ENCODE measurements around the gene CNTNAP5.

The CNTNAP5 gene

GRCh38 chr2:124165698-124166097 lies 140.6 kb downstream of the CNTNAP5 start:
- H3K27ac ChIP-seq: no peak overlapping the region
- TF ChIP-seq CTCF (IDR thresholded peaks at IDR 0.05) (no peak), ZFX (IDR thresholded peaks at IDR 0.05; ENCODE audit: borderline replicate concordance) (no peak)

- TF ChIP-seq CTCF (IDR thresholded peaks at IDR 0.05) (no peak), ZFX (IDR thresholded peaks at IDR 0.05; ENCODE audit: borderline replicate concordance) (no peak)
- H3K27ac ChIP-seq: no peak overlapping the region
Measured at GRCh38 chr2:124171472-124172063, 146.5 kb downstream of the CNTNAP5 start.

GRCh38 chr2:124178719-124179118 lies 153.6 kb downstream of the CNTNAP5 start:
- TF ChIP-seq CTCF (IDR thresholded peaks at IDR 0.05): no peak
- H3K27ac ChIP-seq: no peak overlapping the region

- no peak overlapping the region for H3K27ac ChIP-seq
- TF ChIP-seq ZFX (IDR thresholded peaks at IDR 0.05; ENCODE audit: borderline replicate concordance) (no peak), CTCF (IDR thresholded peaks at IDR 0.05) (no peak)
Measured at GRCh38 chr2:124180635-124181034, 155.5 kb downstream of the CNTNAP5 start.

- TF ChIP-seq ZFX (IDR thresholded peaks at IDR 0.05; ENCODE audit: borderline replicate concordance): no peak
- TF ChIP-seq CTCF (IDR thresholded peaks at IDR 0.05): no peak
Measured at GRCh38 chr2:124186801-124187200, 161.7 kb downstream of the CNTNAP5 start.

GRCh38 chr2:124187948-124188347 lies 162.9 kb downstream of the CNTNAP5 start:
- no peak overlapping the region for H3K27ac ChIP-seq
- TF ChIP-seq CTCF (IDR thresholded peaks at IDR 0.05) (no peak), ZFX (IDR thresholded peaks at IDR 0.05; ENCODE audit: borderline replicate concordance) (no peak)

More at GRCh38 chr2:124186801-124187200, 161.7 kb downstream of the CNTNAP5 start:
- H3K27ac ChIP-seq: no peak overlapping the region

GRCh38 chr2:124193706-124194105 lies 168.6 kb downstream of the CNTNAP5 start:
- H3K27ac ChIP-seq: no peak overlapping the region
- TF ChIP-seq ZFX (IDR thresholded peaks at IDR 0.05; ENCODE audit: borderline replicate concordance) (no peak), CTCF (IDR thresholded peaks at IDR 0.05) (no peak)
